CD4-positive, alpha-beta T cell treated with Interleukin-15 for 1 hour (primary cell): Measurements from ENCODE around the gene TIPARP.
"Not testable (repeated sequence)": the region's sequence is repeated elsewhere in the genome, so short reads cannot be mapped to it uniquely, and the experiment has no call there.

ENCODE experiments used
- DNase-seq: peaks from one replicate; pipeline ENCODE4 v3.0.0-alpha.2; 2020

TIPARP gene

GRCh38 chr3:156676768-156677479, 2.5 kb downstream of the TIPARP start:
- DNase-seq: no peak

GRCh38 chr3:156677536-156677935, 3.1 kb downstream of the TIPARP start:
- no peak for DNase-seq

- no peak for DNase-seq
Observed at GRCh38 chr3:156678197-156678596, 3.8 kb downstream of the TIPARP start.

DNA sequence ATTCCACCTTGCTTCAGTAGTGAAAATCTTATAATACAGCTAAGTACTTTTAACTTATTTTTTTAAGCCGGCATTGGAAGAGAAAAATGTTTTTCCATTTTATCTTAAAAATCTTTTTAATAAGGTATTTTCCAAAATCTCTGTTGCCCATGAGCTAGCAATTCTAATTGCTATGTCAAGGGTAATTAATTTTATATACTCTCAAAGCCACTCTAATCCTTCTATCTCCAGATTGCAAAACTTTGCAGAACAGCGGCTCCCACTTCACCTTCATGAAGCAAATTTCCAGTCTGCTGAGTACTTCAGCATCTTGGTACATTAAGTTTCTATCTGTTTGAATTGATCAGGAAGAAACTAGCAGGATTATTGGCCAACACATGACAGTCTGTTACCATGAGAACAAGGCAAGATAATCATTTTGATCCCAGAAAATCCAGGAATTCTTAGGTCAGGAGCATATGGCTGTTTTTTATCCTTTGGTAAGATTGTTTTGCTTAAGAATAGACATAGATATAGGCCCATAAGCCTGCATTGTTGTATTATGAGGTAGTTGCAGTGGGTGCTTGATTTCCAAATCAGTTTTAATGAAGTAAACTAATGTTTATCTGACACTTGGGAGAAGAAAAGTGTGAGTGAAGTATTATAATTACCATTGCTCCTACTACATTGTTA, 6.0 kb downstream of the TIPARP start:
- no peak for DNase-seq

DNA sequence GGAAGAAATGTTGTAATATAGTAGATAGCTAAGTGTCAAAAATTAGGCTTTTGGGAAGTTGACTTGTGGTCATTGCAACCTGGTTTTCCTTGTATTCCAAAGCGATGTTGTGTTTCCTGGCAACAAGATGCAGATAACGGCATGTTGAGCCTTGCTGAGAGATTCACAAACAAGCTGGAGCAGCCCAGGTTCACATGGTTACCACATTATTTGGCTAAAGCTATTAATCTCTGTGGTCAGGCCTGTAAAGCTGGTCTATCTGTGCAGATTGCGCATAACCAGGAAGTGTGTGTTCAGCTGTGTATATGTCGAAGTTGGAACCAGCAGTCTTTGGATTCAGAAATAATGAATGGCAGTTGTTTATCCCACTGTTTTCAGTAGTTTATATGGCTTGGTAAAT, 6.6 kb downstream of the TIPARP start:
- peak; percentile 47 for DNase-seq

GRCh38 chr3:156682501-156682900, 8.1 kb downstream of the TIPARP start:
- DNase-seq: no peak

GRCh38 chr3:156682963-156683362, 8.6 kb downstream of the TIPARP start:
- DNase-seq: no peak

DNA sequence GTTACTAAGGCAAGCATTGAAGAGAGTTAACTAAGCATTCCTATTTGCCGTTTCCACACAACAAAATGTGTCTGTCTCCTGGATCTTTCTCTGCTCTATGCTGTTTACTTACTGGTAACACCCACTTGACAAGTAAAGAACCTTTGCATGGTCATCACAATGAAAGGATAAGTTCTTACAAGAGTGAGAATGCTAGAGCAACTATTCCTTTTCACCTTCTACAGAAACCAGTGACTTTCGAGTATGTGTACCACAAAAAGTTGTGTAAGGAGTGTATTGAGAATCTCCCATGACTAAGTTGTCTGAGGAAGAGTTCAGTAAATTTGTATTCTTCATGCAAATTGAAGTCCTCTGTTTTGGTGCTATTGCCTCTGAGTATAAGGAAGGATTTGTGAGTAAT, 10.8 kb downstream of the TIPARP start:
- no peak for DNase-seq

DNA sequence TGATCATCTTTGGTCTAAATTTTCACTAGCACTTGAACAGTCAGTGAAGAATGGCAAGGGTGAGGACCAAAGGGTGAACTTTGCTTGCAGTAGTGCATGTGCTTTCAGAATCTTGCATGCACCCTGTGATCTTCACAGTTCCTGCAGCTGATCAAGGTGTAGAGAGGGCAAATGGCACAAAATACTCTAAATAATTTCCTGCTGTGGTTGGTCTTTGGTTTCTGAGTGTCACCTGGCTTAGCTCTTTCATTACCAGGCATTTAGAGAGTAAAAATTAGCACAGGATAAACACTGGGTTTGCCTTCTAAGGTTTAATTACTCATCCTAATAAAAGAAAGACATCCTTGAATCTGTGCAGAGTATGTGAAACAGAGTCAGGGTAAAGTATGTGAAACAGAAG, 11.4 kb downstream of the TIPARP start:
- no peak for DNase-seq

GRCh38 chr3:156687023-156687422, 12.6 kb downstream of the TIPARP start:
- DNase-seq: no peak

GRCh38 chr3:156688632-156689452, 14.5 kb downstream of the TIPARP start:
- no peak for DNase-seq

- no peak for DNase-seq
Observed at GRCh38 chr3:156689608-156690007, 15.2 kb downstream of the TIPARP start.

- DNase-seq: no peak
Observed at GRCh38 chr3:156691920-156692319, 17.5 kb downstream of the TIPARP start.

DNA sequence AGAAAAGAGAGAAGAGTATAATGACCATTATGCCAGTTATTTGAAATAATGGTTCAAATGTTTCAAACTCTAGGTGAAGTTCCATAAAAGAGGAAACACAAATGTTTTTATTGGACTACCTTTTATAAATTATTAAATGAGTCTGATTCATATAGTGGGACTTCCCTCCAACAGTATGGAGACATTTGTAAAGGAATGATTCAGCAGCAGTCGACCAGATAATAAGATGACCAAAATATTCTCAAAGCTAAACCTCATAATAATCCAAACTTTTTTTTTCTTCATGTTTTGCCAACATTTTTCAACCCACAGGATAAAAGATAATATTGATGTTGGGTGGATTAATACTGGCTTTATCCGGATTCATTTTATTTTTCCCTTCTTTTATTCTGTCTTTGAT, 18.8 kb downstream of the TIPARP start:
- no peak for DNase-seq

GRCh38 chr3:156694536-156694935, 20.1 kb downstream of the TIPARP start:
- DNase-seq: no peak

DNA sequence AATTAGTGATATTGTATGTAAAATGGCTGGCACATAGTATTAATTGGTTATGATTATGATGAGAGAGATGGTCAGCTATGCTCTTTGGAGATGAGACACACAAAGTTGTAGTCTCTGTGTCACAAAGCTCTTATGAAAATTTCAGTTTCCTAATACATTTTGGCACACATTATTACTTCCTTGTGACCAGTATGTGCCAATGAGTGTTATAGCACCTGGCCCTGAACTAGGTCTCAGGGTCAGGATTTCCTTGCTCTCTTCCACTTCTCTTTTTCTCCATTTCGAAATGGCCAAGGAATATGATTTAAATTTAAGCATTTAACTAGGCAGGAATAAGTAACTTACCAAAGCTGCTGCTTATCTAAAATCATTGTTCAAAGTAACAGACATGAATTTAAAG, 28.0 kb downstream of the TIPARP start:
- no peak for DNase-seq

DNA sequence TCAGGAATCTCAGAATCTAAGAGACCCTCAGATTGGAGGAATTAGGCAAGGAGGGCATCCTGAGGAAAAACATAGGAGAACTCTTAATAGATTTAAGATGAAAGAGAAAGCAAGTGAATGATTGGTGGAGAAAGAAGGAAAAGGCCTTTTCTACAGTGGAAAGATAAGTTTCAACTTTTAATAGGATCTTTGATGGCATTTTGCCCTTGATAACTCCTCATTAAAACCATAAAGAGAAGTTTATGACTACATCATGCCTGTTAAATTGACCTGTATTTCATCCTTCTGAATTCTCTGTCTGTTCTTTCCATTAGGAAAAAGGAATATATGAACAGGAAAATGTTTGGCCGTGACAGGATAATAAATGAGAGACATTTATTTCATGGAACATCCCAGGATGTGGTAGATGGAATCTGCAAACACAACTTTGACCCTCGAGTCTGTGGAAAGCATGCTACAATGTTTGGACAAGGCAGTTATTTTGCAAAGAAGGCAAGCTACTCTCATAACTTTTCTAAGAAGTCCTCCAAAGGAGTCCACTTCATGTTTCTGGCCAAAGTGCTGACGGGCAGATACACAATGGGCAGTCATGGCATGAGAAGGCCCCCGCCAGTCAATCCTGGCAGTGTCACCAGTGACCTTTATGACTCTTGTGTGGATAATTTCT, 30.1 kb downstream of the TIPARP start:
- DNase-seq: no peak

DNA sequence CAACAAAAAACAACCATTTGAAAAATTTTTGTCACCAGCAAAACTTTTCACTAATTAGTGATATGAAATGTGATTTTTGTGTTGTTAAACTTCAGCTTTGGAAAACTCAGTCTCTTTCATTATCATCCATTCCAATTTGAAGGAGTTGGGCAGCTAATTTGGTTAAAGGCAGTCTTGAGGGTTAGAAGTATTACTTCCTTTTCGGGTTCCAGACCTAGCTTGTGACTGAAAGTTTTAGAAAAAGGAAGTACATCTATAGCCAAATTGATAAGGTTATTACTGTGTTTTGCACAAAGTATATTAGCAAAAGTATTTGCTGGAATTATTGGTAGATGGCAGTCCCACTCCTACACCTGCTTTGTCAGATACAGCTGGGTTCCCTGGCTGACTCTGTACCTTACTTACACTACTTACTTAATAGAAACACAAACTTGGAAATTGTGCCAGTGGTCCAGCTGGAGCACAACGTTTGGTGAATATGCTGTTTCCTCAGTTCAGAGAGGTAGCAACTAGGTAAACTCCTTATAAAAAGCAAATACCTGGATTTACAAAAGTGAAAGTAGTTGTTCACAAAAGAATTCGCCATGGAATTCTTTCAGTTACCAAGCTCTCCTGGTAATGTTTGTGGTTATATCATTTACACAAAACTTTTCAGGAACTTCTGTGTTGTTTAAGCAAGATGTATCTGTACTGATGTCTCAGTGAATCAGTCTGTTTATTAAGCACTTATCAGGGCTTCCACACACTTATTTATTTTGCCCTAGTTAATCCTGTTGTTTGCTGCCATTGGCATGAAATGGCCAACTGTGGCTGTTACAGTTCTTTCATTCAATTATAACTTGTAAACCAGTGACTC, 31.6 kb downstream of the TIPARP start:
- no peak for DNase-seq

DNA sequence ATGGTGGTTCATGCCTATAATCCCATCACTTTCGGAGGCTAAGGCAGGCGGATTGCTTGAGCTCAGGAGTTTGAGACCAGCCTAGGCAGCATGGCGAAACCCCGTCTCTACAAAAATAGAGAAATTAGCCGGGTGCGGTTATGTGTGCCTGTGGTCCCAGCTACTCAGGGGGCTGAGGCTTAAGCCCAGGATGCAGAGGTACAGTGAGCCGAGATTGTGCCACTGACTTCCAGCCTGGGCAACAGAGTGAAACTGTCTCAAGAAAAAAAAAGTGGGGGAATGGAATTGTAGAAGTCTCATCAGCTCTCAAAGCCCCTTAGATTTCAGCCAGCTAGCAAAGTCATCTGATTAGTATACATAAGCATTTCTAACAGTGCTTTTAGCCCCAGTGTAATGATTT, 33.2 kb downstream of the TIPARP start:
- DNase-seq: no peak

GRCh38 chr3:156710429-156710828, 36.0 kb downstream of the TIPARP start:
- DNase-seq: no peak

DNA sequence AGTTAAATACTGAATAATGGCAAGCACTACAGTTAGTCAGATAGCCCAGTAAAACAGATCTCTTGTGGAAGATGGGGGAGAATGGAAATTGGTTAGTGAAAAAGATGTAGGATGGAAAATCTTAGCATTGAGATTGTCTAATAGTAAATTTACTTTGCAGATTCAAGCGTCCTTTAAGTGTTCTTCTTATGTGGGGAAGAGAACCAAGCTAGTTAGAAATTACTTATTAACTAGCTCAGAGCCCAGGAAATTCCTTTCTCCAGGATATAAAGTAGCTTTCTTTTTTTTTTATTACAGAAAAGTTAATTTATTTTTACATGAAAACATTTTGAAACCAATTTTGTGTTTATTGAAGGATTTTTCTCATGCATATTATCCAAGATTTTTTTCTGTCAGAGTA, 36.7 kb downstream of the TIPARP start:
- no peak for DNase-seq

DNA sequence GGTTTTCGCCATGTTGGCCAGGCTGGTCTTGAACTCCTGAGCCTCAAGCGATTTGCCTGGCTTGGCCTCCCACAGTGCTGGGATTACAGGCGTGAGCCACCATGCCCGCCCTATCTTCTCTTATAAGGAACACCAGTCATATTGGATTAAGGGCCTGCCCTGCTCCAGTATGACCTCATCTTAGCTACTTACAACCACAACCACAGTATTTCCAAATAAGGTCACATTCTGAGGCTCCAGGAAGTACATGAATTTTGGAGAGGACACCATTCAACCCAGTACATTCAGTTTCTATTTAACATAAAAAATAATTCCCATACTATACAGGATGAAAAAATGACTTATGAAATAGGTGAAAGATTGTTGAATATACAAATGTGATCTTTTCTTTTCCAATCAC, 37.6 kb downstream of the TIPARP start:
- not testable (repeated sequence) for DNase-seq
